ENCODE measurements around the gene EMX1. TPM values are rescaled to one million over a fixed set of nuclear protein-coding genes. Genes with fewer than 3 reads are reported as not detected.

The EMX1 gene
- total RNA-seq, 1 donor from 2014 or later, result not detected

DNA sequence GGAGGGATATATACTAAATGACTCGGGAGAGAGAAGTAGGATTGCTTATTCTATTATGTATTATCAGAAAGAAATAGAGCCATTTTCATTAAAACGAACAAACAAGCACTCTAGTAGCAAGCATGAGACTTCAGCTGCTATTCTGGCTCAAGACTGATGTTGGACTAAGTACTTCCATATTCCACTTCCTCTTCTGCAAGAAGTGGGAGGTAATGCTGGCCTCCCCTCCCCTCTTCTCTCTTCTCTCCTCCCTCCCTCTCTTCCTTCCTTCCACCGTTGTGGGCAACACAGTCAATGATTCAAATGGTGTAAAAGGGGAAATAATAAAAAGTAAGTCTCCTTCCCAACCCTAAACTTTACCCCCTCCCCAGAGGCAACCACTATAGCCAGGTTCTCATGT is 62.6 kb downstream of the EMX1 start:
- no peak overlapping the region for H3K4me3 ChIP-seq
- H3K27ac ChIP-seq, result no peak overlapping the region
- TF ChIP-seq, protein P1, sequence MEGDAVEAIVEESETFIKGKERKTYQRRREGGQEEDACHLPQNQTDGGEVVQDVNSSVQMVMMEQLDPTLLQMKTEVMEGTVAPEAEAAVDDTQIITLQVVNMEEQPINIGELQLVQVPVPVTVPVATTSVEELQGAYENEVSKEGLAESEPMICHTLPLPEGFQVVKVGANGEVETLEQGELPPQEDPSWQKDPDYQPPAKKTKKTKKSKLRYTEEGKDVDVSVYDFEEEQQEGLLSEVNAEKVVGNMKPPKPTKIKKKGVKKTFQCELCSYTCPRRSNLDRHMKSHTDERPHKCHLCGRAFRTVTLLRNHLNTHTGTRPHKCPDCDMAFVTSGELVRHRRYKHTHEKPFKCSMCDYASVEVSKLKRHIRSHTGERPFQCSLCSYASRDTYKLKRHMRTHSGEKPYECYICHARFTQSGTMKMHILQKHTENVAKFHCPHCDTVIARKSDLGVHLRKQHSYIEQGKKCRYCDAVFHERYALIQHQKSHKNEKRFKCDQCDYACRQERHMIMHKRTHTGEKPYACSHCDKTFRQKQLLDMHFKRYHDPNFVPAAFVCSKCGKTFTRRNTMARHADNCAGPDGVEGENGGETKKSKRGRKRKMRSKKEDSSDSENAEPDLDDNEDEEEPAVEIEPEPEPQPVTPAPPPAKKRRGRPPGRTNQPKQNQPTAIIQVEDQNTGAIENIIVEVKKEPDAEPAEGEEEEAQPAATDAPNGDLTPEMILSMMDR (IDR thresholded peaks at IDR 0.05), result no peak
- no peaks in the 10 kb centered on the region for H3K4me1 ChIP-seq
- no peaks in the 10 kb centered on the region for H3K27me3 ChIP-seq
- H3K36me3 ChIP-seq, result no peaks in the 10 kb centered on the region
- intact Hi-C loops (cut with DNase I), result no loop called here
- DNase-seq (ENCODE audit: low spot score in 2 of 2), result no peak
- H3K9me3 ChIP-seq, result no peaks in the 10 kb centered on the region

DNA sequence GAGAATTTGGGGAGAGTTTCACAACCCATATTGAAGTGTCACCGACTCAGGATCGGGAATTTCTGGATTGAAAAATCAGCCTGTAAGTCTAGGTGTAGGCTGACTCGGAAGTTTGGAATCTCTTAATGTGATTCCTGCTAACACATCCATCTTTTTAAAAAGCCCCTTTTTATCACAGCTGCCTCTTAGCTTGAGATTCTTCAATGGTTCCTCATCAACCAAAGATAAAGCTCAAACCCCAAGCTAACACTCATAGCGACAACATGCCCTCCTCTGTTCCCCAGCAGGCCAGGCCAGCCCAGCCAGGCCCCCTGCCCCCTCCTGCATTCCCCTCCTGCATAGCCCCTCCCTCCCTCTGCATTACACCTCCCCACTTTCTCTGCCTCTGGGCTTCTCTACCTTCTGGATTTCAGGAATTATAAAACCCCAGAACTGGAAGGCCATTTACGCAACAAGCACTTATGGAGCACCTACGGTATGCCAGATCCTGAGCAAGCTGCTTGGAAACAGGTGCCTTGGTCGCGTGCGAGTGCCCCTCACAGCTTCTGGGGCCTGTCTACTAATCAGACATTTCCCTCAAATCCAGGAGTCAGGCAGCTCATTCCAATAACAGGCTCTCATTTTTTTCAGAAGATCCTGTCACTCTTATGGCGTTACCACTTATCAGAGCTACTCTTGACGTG is 63.4 kb downstream of the EMX1 start:
- H3K27ac ChIP-seq, result no peak overlapping the region
- H3K27me3 ChIP-seq, result no peaks in the 10 kb centered on the region
- TF ChIP-seq, protein P1 (IDR thresholded peaks at IDR 0.05), result no peak
- H3K4me3 ChIP-seq, result no peak overlapping the region
- no peaks in the 10 kb centered on the region for H3K36me3 ChIP-seq
- DNase-seq (ENCODE audit: low spot score in 2 of 2), result no peak
- no peaks in the 10 kb centered on the region for H3K9me3 ChIP-seq
- intact Hi-C loops (cut with DNase I), result no loop called here
- H3K4me1 ChIP-seq, result no peaks in the 10 kb centered on the region

DNA sequence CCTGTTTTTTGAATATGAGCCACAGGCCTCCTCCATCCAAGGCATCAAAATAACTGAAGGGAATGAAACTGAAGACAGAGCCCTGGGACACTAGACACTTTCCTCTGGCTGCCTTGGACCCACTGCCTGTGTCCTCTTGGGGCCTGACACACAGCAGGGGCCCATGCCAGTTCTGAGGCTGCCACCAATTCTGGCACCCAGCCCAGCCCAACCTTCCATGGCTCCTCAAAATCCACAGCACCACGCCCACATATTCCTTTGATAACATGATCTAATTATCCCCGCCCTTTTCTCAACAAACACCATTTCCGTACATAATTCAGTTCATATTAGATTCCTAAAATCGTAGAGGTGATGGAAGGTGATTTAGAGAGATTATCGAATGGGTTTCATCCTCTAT is 64.2 kb downstream of the EMX1 start:
- DNase-seq (ENCODE audit: low spot score in 2 of 2), result no peak
- H3K9me3 ChIP-seq, result no peaks in the 10 kb centered on the region
- TF ChIP-seq, protein P1 (IDR thresholded peaks at IDR 0.05), result no peak
- no peaks in the 10 kb centered on the region for H3K27me3 ChIP-seq
- H3K4me3 ChIP-seq, result no peak overlapping the region
- H3K27ac ChIP-seq, result no peak overlapping the region
- H3K36me3 ChIP-seq, result peaks cover 0 to 3% of the 10 kb centered on the region in 2 donors
- intact Hi-C loops (cut with DNase I), result no loop called here
- no peaks in the 10 kb centered on the region for H3K4me1 ChIP-seq

DNA sequence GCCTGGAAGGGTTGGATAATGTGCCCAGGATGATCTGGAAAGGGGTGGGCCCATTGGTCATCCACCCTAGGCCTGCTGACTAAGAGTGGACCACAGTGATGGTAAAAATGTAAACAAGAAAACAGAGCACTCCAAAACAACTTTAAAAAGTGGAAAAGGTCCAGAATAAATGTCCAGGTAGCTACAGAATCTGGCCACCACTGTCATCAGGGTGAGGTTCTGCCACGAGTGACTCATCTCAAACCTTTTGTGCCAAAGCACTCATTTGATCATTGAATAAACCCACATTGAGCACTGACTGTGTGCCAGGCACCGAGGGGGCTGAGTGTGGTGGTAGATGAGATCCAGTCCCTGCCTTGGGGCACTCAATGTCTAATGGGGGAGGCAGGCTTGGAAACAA is 64.9 kb downstream of the EMX1 start:
- TF ChIP-seq, protein P1 (IDR thresholded peaks at IDR 0.05), result no peak
- intact Hi-C loops (cut with DNase I), result no loop called here
- no peak overlapping the region for H3K4me3 ChIP-seq

DNA sequence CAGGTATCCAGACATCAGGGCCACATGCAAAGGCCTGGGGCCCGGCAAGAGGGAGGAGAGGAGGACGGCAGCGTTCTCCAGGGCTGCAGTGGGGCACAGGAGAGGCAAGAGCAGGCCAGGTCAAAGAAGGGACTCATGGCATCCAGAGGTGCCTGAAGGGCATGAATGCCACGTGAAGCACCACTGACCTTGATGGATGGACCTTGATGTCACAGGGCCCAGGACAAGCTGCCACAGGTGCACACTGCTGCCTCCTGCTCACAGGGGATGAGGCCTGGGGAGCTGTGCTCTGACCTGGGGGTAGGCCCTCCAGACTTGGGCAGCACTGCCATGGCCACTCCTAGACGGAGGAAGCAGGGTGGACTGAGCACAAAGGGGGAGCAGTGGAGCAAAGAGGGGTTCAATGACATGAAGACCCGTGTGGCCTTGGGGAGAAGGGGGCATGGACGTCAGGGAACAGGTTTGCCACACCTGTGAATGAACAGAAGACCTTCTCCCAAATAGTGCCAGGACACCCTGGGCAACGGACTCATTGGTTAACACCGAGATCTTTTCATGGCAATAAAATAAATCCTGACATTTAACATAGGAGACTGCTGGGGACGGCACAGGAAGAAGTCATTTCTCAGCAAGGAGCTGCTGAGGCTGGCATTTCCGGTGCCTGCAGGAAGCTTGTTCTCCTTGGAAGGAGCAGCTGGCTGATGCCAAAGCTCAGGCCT is 65.6 kb downstream of the EMX1 start:
- TF ChIP-seq, protein P1 (IDR thresholded peaks at IDR 0.05), result no peak
- H3K36me3 ChIP-seq, result peaks cover 3 to 6% of the 10 kb centered on the region in 2 donors
- intact Hi-C loops (cut with DNase I), result no loop called here

More for the DNA sequence above, 64.9 kb downstream of the EMX1 start:
- Histone ChIP-seq H3K4me1 (no peaks in the 10 kb centered on the region), H3K9me3 (no peaks in the 10 kb centered on the region), H3K27me3 (no peaks in the 10 kb centered on the region), H3K36me3 (peaks cover 0 to 4% of the 10 kb centered on the region in 2 donors), H3K27ac (no peak overlapping the region)
- DNase-seq (ENCODE audit: low spot score in 2 of 2), result no peak

More for the DNA sequence above, 65.6 kb downstream of the EMX1 start:
- DNase-seq (ENCODE audit: low spot score in 2 of 2), result no peak
- Histone ChIP-seq H3K27ac (no peak overlapping the region), H3K4me1 (no peaks in the 10 kb centered on the region), H3K4me3 (no peak overlapping the region), H3K9me3 (no peaks in the 10 kb centered on the region), H3K27me3 (no peaks in the 10 kb centered on the region)

Data from ascending aorta (tissue), 2 donors.